K562 treated with DMSO at 1 percent for 12 hours (cell line): ENCODE data around the gene COMTD1. TPM values are rescaled to one million over a fixed set of nuclear protein-coding genes. Genes with fewer than 3 reads are reported as not detected.

Experiments
- total RNA-seq: library from RNA; unstranded; fragments of 300-600 nt; gene quantifications from 2 replicates; pipeline ENCODE4 v1.2.3, GENCODE V29; 2022; ENCODE audit not compliant: insufficient read depth

The COMTD1 gene
- total RNA-seq, result 24.1 and 50.8 TPM in 2 replicates

GRCh38 chr10:75235375-75236177, at the start of gene COMTD1:
TSS of gene COMTD1 (minus strand) at chr10:75235957. CDS start at chr10:75235928, 29 bp downstream.

GRCh38 chr10:75210282-75211006, 25.3 kb downstream of the COMTD1 start, which contains the start of gene VDAC2:
TSS of gene VDAC2 (plus strand) at chr10:75210796. CDS start at chr10:75211159, 363 bp downstream.

Other genes with a start within 250 kb of the COMTD1 start
- gene SAMD8, start 124.3 kb downstream of the COMTD1 start, total RNA-seq, result 3.8 and 14.3 TPM in 2 replicates
- gene VDAC2, start 25.2 kb downstream of the COMTD1 start, total RNA-seq, result 293 and 372 TPM in 2 replicates
- gene ZNF503, start 165.8 kb upstream of the COMTD1 start, total RNA-seq, result 0.30 TPM in 1 of 2 replicates, not detected in the other
- not detected in 2 replicates for gene LRMDA, start 195.7 kb upstream of the COMTD1 start, total RNA-seq